RPMI8226 (cell line): Measurements from ENCODE around the gene PCED1B.

Experiments used
- DNase-seq: peaks from one replicate; pipeline ENCODE4 v3.0.0-alpha.2; 2015

PCED1B gene

DNA sequence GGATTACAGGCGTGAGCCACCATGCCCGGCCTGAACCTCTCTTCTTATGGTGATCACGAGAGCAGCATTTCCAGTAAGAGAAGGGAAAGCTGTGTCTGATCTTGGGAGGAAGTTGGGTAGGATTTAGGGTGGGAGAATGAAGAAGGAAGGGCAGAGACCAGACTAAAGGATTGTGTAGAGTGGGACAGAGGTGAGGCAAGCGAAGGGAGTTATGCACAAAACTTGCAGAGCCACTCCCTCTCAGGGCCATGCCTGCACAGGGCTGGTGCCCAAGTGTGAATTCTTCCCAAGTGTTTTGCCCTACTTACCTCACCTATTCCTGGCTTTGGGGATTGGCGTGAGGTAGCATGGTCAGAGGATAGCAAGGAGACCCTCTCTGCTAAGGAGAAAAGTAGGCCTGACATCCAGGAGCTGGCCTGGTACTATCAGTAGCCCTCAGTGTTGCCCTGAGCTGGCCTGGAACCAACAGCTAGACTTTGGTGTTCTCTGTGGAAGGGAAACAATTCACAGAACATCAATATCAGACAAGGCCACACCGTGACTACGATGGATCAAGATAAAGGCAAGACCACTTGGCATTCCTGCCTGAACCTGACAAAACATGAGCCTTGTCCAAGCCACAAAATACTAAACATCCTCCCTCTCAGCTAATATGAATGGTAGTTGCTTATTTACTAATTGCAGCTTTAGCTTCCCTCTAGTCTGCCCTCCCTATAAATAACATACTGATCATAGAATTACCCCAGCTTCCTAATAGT lies 201.3 kb downstream of the PCED1B start:
- DNase-seq: no peak

DNA sequence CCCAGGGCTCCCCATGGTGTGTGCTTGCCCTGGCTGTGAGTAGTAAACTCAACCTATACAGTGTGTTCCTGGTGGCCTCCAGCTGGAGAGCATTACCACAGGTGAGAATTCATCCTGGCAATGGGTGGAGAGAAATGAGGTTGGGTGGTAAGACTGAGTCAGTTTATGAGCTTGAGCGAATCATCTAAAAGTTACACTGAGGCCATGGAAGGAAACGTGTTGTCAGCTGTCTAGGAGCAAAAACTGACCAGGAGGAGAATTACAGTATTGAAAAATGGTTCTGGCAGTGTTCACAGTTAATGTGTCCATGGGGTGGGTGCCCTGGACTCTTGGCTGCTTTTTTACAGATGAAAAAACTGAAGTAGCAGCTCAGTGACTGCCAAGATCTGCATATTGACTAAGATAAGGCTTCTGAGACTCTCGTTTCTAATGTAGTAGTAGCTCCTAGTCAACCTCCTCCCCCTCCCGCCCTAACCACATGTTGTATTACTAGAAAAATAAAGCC lies 202.3 kb downstream of the PCED1B start:
- no peak for DNase-seq

DNA sequence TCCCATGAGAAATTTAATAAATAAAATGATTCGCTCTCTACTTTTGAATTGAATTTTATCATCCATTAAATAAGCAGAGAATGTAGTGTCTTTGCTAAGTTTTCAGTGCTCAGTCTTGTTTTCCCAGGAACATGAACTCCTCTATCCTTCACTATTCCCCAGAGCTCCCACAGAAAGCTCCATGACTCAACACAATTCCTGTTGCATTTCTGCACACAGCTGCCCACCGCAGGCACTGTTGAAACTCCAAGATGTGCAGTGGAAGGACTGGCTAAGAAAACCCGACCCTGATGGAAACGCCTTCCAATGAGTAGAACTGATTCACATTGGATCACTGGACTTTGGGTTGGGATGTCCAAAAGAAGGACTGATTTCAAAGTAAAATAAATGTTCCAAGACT lies 202.8 kb downstream of the PCED1B start:
- no peak for DNase-seq
